Mesenchymal stem cell (in vitro differentiated cells and primary cell): ENCODE data around the gene BCDIN3D.
"Not testable (repeated sequence)": the region's sequence is repeated elsewhere in the genome, so short reads cannot be mapped to it uniquely, and the experiment has no call there.

Source experiments
- DNase-seq: peaks from one replicate; pipeline ENCODE4 v3.0.0-alpha.2; 2013
- H2AFZ ChIP-seq: one replicate; pipeline ENCODE4 v1.6.1; 2013; ENCODE audit warnings: low read depth, mild to moderate bottlenecking, control low read depth, inconsistent platforms, low read length, moderate library complexity
- H2AK5ac ChIP-seq: 2 replicates; pipeline ENCODE4 v1.6.1; 2013; ENCODE audit warnings: low read length, moderate library complexity, mild to moderate bottlenecking, inconsistent platforms; ENCODE audit not compliant: severe bottlenecking
- H2BK120ac ChIP-seq: one replicate; pipeline ENCODE4 v1.6.1; 2013; ENCODE audit warnings: low read depth, mild to moderate bottlenecking, inconsistent platforms, low read length, moderate library complexity
- H2BK12ac ChIP-seq, 2 experiments: one replicate each; pipeline ENCODE4 v1.6.1; 2013; ENCODE audit warnings: inconsistent platforms in 2 of 2, low read length in 2 of 2, mild to moderate bottlenecking in 2 of 2, moderate library complexity in 2 of 2, control low read depth in 1 of 2
- H2BK15ac ChIP-seq: one replicate; pipeline ENCODE4 v1.6.1; 2013; ENCODE audit warnings: mild to moderate bottlenecking, low read depth, inconsistent platforms; ENCODE audit not compliant: poor library complexity, severe bottlenecking
- H2BK5ac ChIP-seq: 2 replicates; pipeline ENCODE4 v1.6.1; 2013; ENCODE audit warnings: low read depth, mild to moderate bottlenecking, low read length, control low read depth, inconsistent platforms; ENCODE audit not compliant: poor library complexity, severe bottlenecking
- H3K14ac ChIP-seq, 2 experiments: one replicate each; pipeline ENCODE4 v1.6.1; 2013; ENCODE audit warnings: inconsistent platforms in 2 of 2, low read length in 2 of 2, control low read depth in 1 of 2, mild to moderate bottlenecking in 1 of 2, moderate library complexity in 1 of 2
- H3K18ac ChIP-seq, 2 experiments: one replicate each; pipeline ENCODE4 v1.6.1; 2013; ENCODE audit warnings: inconsistent platforms in 2 of 2, low read length in 2 of 2, control low read depth in 1 of 2, low read depth in 1 of 2, mild to moderate bottlenecking in 1 of 2
- H3K23ac ChIP-seq, 2 experiments: one replicate each; pipeline ENCODE4 v1.6.1; 2013; ENCODE audit warnings: inconsistent platforms in 2 of 2, low read length in 2 of 2, mild to moderate bottlenecking in 2 of 2, moderate library complexity in 2 of 2, control low read depth in 1 of 2
- H3K27ac ChIP-seq: 2 replicates; pipeline ENCODE4 v1.5.1; 2013; ENCODE audit warnings: mild to moderate bottlenecking, moderate library complexity, low read length, control low read depth, inconsistent platforms; ENCODE audit not compliant: poor library complexity, severe bottlenecking
- H3K27me3 ChIP-seq, 2 experiments: 2 replicates each; pipeline versions ENCODE4 v1.6.1 to v1.7.0; 2013; ENCODE audit warnings: low read length in 2 of 2, mild to moderate bottlenecking in 2 of 2, moderate library complexity in 2 of 2, control low read depth in 1 of 2, inconsistent platforms in 1 of 2; ENCODE audit not compliant: control insufficient read depth in 1 of 2, insufficient read depth in 1 of 2
- H3K36me3 ChIP-seq, 2 experiments: 2 replicates each; pipeline versions ENCODE4 v1.6.1 to v1.7.0; 2013; ENCODE audit warnings: low read length in 2 of 2, control low read depth in 1 of 2, inconsistent platforms in 1 of 2, low read depth in 1 of 2, mild to moderate bottlenecking in 1 of 2; ENCODE audit not compliant: insufficient read depth in 2 of 2, control insufficient read depth in 1 of 2
- H3K4ac ChIP-seq, 2 experiments: one replicate each; pipeline ENCODE4 v1.6.1; 2013; ENCODE audit warnings: inconsistent platforms in 2 of 2, low read length in 2 of 2, mild to moderate bottlenecking in 2 of 2, moderate library complexity in 2 of 2, control low read depth in 1 of 2, low read depth in 1 of 2
- H3K4me1 ChIP-seq: 2 replicates; pipeline ENCODE4 v1.6.1; 2013; ENCODE audit warnings: low read depth, low read length, control low read depth; ENCODE audit not compliant: control insufficient read depth, insufficient read depth
- H3K4me2 ChIP-seq: 2 replicates; pipeline ENCODE4 v1.6.1; 2013; ENCODE audit warnings: low read length, mild to moderate bottlenecking, inconsistent platforms; ENCODE audit not compliant: poor library complexity, severe bottlenecking
- H3K4me3 ChIP-seq, 2 experiments: 2 replicates each; pipeline versions ENCODE4 v1.5.1 to v1.7.0; 2013; ENCODE audit warnings: low read length in 2 of 2, mild to moderate bottlenecking in 2 of 2, control low read depth in 1 of 2, low read depth in 1 of 2; ENCODE audit not compliant: insufficient read depth in 1 of 2
- H3K79me1 ChIP-seq: replicated peaks from 2 replicates; pipeline ENCODE4 v1.6.1; 2013; ENCODE audit warnings: mild to moderate bottlenecking, control low read depth, low read length, inconsistent platforms; ENCODE audit not compliant: poor library complexity, severe bottlenecking
- H3K9ac ChIP-seq: 2 replicates; pipeline ENCODE4 v1.7.0; 2013; ENCODE audit warnings: mild to moderate bottlenecking, low read length, moderate library complexity
- H3K9me3 ChIP-seq: 2 replicates; pipeline ENCODE4 v1.7.0; 2013; ENCODE audit warnings: mild to moderate bottlenecking, low read length; ENCODE audit not compliant: control insufficient read depth
- H4K8ac ChIP-seq: one replicate; pipeline ENCODE4 v1.6.1; 2013; ENCODE audit warnings: inconsistent platforms, mild to moderate bottlenecking, low read length, moderate library complexity
- H4K91ac ChIP-seq: one replicate; pipeline ENCODE4 v1.6.1; 2013; ENCODE audit warnings: mild to moderate bottlenecking, low read length, inconsistent platforms
- WGBS: methylation state at CpG from one replicate; pipeline ENCODE4 v1.1.7; 2013; ENCODE audit warnings: mixed read lengths; 5-methylcytosine and 5-hydroxymethylcytosine counted together

BCDIN3D gene

GRCh38 chr12:49865109-49865781 lies 22.3 kb upstream of the BCDIN3D start:
- H3K27me3 ChIP-seq = peaks cover 22 to 34% of the 10 kb centered on the region in 2 experiments
- H3K9me3 ChIP-seq = no peaks in the 10 kb centered on the region
- no peak overlapping the region for H2BK120ac ChIP-seq
- H2BK12ac ChIP-seq = no peak overlapping the region
- no peak overlapping the region for H2BK15ac ChIP-seq
- WGBS = 89% methylated on average over 12 of the region's 13 CpGs
- H3K4me1 ChIP-seq = peaks cover 12% of the 10 kb centered on the region
- H3K14ac ChIP-seq = no peak overlapping the region
- H3K4me2 ChIP-seq = no peak overlapping the region
- H2BK5ac ChIP-seq = no peak overlapping the region
- H2AK5ac ChIP-seq = no peak overlapping the region
- H4K8ac ChIP-seq = no peak overlapping the region
- no peak for DNase-seq
- H3K9ac ChIP-seq = no peak overlapping the region
- no peak overlapping the region for H3K4ac ChIP-seq
- H3K27ac ChIP-seq = no peak overlapping the region
- no peaks in the 10 kb centered on the region for H3K79me1 ChIP-seq
- no peak overlapping the region for H3K4me3 ChIP-seq
- H3K36me3 ChIP-seq = no peaks in the 10 kb centered on the region
- peak overlapping the region; percentile 18 for H4K91ac ChIP-seq
- no peak overlapping the region for H3K18ac ChIP-seq
- no peak overlapping the region for H2AFZ ChIP-seq
- no peak overlapping the region for H3K23ac ChIP-seq

GRCh38 chr12:49864798-49865090 lies 21.8 kb upstream of the BCDIN3D start:
- peaks cover 12% of the 10 kb centered on the region for H3K4me1 ChIP-seq
- H3K23ac ChIP-seq = no peak overlapping the region
- no peak overlapping the region for H2BK120ac ChIP-seq
- no peak overlapping the region for H3K4me3 ChIP-seq
- no peak overlapping the region for H4K91ac ChIP-seq
- no peaks in the 10 kb centered on the region for H3K36me3 ChIP-seq
- no peak overlapping the region for H2BK15ac ChIP-seq
- H3K9ac ChIP-seq = no peak overlapping the region
- H2AFZ ChIP-seq = no peak overlapping the region
- no peak overlapping the region for H2AK5ac ChIP-seq
- H3K27me3 ChIP-seq = peaks cover 22 to 34% of the 10 kb centered on the region in 2 experiments
- no peak overlapping the region for H2BK12ac ChIP-seq
- WGBS = 67% methylated on average over 2 of the region's 2 CpGs
- H3K79me1 ChIP-seq = no peaks in the 10 kb centered on the region
- H3K14ac ChIP-seq = no peak overlapping the region
- H2BK5ac ChIP-seq = no peak overlapping the region
- H3K4ac ChIP-seq = no peak overlapping the region
- H3K18ac ChIP-seq = no peak overlapping the region
- H3K4me2 ChIP-seq = no peak overlapping the region
- no peaks in the 10 kb centered on the region for H3K9me3 ChIP-seq
- H4K8ac ChIP-seq = no peak overlapping the region
- no peak overlapping the region for H3K27ac ChIP-seq
- no peak for DNase-seq

DNA sequence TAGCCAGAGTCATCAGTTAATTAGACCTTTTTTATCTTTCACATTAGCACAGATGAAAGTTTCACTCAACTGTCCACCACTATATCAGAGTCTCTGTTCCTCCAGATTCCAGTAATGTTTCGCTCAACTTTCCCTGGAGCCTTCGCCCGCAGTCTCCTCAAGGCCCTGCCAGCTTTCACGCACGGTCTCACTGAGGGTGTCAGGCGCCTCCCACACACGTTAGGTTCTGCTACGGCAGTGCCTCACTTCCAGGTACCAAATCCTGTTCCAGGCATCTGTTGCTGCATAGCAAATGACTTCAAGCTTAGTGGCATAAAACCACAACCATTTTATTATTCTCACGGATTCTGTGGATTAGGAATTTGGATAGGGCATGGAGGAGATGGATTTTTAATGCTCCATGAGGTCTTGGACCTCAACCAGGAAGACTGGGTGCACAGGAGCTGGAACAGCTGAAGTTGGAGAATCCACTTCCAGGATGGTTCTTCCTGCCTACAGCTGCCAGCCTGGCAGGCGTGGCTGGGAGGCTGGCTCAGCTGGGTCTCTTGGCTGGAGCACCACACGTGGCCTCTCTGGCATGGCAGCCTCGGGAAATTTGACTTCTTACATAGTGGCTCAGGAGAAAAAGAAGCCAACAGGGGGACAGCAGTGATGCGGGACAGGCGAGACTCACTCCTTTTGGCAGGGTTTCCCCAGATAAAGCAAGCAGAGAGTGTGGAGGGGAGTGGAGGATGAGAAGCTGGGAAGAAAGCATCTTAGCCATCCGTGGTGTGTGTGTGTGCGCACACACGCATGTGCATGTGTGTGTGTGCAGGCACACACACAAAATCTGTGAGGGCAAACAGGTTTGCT lies 21.3 kb upstream of the BCDIN3D start:
- no peak overlapping the region for H3K23ac ChIP-seq
- no peak overlapping the region for H2BK12ac ChIP-seq
- no peak overlapping the region for H3K4me2 ChIP-seq
- no peak overlapping the region for H2AFZ ChIP-seq
- WGBS = 84% methylated on average over 17 of the region's 17 CpGs
- no peak for DNase-seq
- peaks cover 23 to 34% of the 10 kb centered on the region in 2 experiments for H3K27me3 ChIP-seq
- H2BK15ac ChIP-seq = no peak overlapping the region
- H3K18ac ChIP-seq = no peak overlapping the region
- H2AK5ac ChIP-seq = no peak overlapping the region
- H4K8ac ChIP-seq = no peak overlapping the region
- H4K91ac ChIP-seq = no peak overlapping the region
- H3K27ac ChIP-seq = no peak overlapping the region
- H3K14ac ChIP-seq = no peak overlapping the region
- no peaks in the 10 kb centered on the region for H3K36me3 ChIP-seq
- H2BK120ac ChIP-seq = no peak overlapping the region
- H2BK5ac ChIP-seq = no peak overlapping the region
- H3K4me3 ChIP-seq = no peak overlapping the region
- H3K4ac ChIP-seq = no peak overlapping the region
- H3K79me1 ChIP-seq = no peaks in the 10 kb centered on the region
- H3K4me1 ChIP-seq = peaks cover 8% of the 10 kb centered on the region
- no peaks in the 10 kb centered on the region for H3K9me3 ChIP-seq
- no peak overlapping the region for H3K9ac ChIP-seq

GRCh38 chr12:49860921-49861320 lies 18.0 kb upstream of the BCDIN3D start:
- not testable (repeated sequence) for H3K23ac ChIP-seq, H2BK12ac ChIP-seq, H2AFZ ChIP-seq, H3K27ac ChIP-seq, H3K36me3 ChIP-seq, H3K18ac ChIP-seq, H3K4ac ChIP-seq, H3K9me3 ChIP-seq, H3K4me1 ChIP-seq, H4K91ac ChIP-seq, DNase-seq, H3K4me2 ChIP-seq, H2BK15ac ChIP-seq, H3K4me3 ChIP-seq, H2AK5ac ChIP-seq, H2BK120ac ChIP-seq, H3K14ac ChIP-seq, H3K9ac ChIP-seq, H2BK5ac ChIP-seq, H4K8ac ChIP-seq, H3K79me1 ChIP-seq
- WGBS = 94% methylated on average over 7 of the region's 31 CpGs
- peaks cover 20 to 29% of the 10 kb centered on the region in 2 experiments for H3K27me3 ChIP-seq
